Measurements from ENCODE around the gene BUB1.

GRCh38 chr2:110667071-110667470, 10.8 kb downstream of the BUB1 start:
- no peak for TF ChIP-seq POLR2A (IDR thresholded peaks at IDR 0.05; ENCODE audit: low read length)
- no peak for TF ChIP-seq CTCF (IDR thresholded peaks at IDR 0.05)
- no peak for TF ChIP-seq CBX2 (IDR thresholded peaks at IDR 0.05; ENCODE audit: borderline replicate concordance, low read depth)
- TF ChIP-seq BCL3 (IDR thresholded peaks at IDR 0.05), result no peak
- no peak for TF ChIP-seq RARB (CRISPR knock-in tag; IDR thresholded peaks at IDR 0.05)
- TF ChIP-seq USF2 (IDR thresholded peaks at IDR 0.05), result no peak
- TF ChIP-seq MAZ (IDR thresholded peaks at IDR 0.05; ENCODE audit: borderline replicate concordance, low read depth, low read length), result no peak

All from A549 (cell line).